Motor neuron (in vitro differentiated cells): Measurements from ENCODE around the gene SPATA12. TPM values are rescaled to one million over a fixed set of nuclear protein-coding genes. Genes with fewer than 3 reads are reported as not detected.

Experiments used
- ATAC-seq, 8 experiments: fragments of 200-7000 bp; cut with Tn5 transposase; replicated peaks in 6 of 8; 2 replicates each; pipeline ENCODE4 v1.8.0; 2021; ENCODE audit warnings: mild to moderate bottlenecking in 8 of 8, moderate library complexity in 8 of 8
- H3K27ac ChIP-seq, 2 donors: fragments of 250-450 bp; sonication (Bioruptor Pico); 2 replicates each; pipeline ENCODE4 v1.9.0; 2021; ENCODE audit warnings: antibody characterized with exemption in 2 of 2, mild to moderate bottlenecking in 2 of 2, moderate library complexity in 1 of 2
- H3K4me1 ChIP-seq, 2 donors: fragments of 250-450 bp; sonication (Bioruptor Pico); replicated peaks in 1 of 2; 2 replicates each; pipeline ENCODE4 v1.6.1; 2021; ENCODE audit warnings: antibody characterized with exemption in 2 of 2, mild to moderate bottlenecking in 2 of 2, moderate library complexity in 1 of 2
- H3K4me3 ChIP-seq, 5 donors: fragments of 250-450 bp; sonication (Bioruptor Pico); 2 replicates each; pipeline ENCODE4 v1.9.0; 2021; ENCODE audit warnings: antibody characterized with exemption in 5 of 5, mild to moderate bottlenecking in 5 of 5, moderate library complexity in 4 of 5
- WGBS, 10 experiments: fragments of 450-650 bp; shearing (Covaris generic); methylation state at CpG; one replicate each; pipeline ENCODE4 v1.0.0; 2022; 5-methylcytosine and 5-hydroxymethylcytosine counted together
- in situ Hi-C, 9 experiments: fragments of 400-800 bp; cut with MboI; loops; one replicate each; pipeline ENCODE4 v1.15.0; 2021; ENCODE audit warnings: low sequenced_read_pairs in 9 of 9, low pct_unique_long_range_greater_than_20kb in 2 of 9; ENCODE audit not compliant: unreplicated experiment in 9 of 9
- total RNA-seq, 8 experiments: library from RNA; unstranded; fragments of 300-600 nt; gene quantifications; 2 replicates each; pipeline versions ENCODE4 v1.2.3 to v1.2.4, GENCODE V29; 2022

Gene SPATA12
- total RNA-seq, 8 experiments from 2014 or later = 0.11 to 1.6 (median 0.53) TPM

DNA sequence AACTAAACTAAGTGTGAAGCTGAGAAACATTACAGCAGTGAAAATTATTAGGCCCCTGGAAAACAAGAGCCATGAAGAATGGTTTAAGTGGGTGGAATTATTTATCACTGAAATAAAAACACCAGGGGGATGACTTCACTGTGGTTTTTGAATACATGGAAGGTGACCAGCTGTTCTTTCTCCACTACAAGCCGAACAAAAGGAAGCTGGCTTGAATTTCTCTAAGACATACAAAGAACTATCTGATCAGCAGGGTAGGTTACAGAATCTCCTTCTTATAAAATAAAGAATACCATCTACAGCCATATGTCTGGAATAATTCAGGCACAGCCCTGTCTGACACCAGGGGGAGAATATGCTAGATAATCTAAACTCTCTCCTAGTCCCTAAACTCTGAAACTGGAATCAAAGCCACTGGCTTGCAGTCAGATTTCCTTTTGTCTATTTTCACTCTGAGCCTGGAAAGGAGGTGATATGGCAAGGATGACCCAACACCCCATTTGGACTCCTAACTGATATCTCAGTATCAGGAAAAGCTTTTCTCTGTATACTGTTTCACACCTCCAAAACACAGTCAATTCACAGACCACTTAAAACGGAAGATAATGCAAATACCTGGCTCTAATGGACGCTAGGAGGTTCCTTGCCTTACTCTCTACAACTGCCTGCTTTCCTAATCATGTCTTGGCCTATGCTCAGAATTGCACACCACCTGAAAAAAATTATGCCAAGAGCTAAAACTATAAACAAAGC lies 31.2 kb downstream of the SPATA12 start:
- no peak overlapping the region for H3K27ac ChIP-seq
- peak in 7 of 8 experiments; percentile 27 to 70 (median 47) for ATAC-seq
- H3K4me3 ChIP-seq = no peak overlapping the region
- WGBS, 10 experiments = 11 to 95% (median 73%) methylated on average over 1 to 3 of the region's 3 CpGs; no CpG with 5 or more reads in 2 of the 10 experiments
- no peaks in the 10 kb centered on the region for H3K4me1 ChIP-seq
- in situ Hi-C loops = no loop called here

DNA sequence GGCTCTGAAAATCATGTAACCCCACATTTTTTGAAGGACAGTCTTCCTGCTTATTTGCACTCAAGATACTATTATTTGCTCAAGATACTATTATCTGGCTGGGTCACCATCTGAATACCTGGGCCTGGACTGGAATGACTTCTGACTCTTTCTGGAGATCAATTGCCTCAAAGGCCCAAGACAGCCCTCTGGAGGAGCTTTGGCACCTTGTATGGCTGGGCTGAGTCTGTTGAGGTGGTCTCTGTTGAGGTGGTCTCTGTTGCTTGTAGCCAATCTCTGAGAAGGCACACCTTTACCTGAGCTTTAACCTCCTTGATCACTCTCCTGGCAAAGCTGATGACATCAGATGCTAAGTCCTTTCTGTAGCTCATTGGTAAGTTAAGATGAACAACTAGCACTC lies 33.0 kb downstream of the SPATA12 start:
- in situ Hi-C loops = no loop called here
- Histone ChIP-seq H3K27ac (no peak overlapping the region), H3K4me3 (no peak overlapping the region), H3K4me1 (no peaks in the 10 kb centered on the region)
- no peak for ATAC-seq

DNA sequence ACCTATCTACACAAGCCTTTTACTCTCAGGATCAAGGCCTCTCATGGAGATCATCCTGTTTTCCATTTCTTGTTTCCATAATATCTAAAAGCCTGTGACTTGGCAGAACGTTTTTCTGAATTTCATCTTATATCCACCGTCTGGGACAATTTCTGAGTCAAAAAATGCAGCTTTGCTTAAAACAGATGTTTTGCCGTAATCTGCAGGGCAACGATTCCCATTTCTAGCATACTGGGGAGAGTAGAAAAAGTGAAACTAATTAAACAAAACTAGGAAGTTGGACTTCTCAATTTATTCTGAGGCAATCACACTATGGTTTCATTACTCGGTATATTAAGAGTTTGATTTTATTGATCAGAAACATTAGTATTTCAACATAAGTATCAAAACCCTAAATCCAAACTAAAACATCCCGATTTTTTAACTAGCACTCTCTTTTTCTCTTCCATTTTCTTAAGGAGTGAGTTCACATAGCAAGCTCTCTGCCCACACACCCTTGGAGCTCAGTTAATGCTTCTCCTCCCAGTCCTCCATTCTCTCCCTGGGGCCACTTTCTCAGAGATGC lies 33.6 kb downstream of the SPATA12 start:
- no peak overlapping the region for H3K4me3 ChIP-seq
- no peaks in the 10 kb centered on the region for H3K4me1 ChIP-seq
- WGBS, 10 experiments = 10 to 95% (median 82%) methylated on average over 3 to 6 of the region's 6 CpGs; no CpG with 5 or more reads in 1 of the 10 experiments
- in situ Hi-C loops = no loop called here
- peak in 2 of 8 experiments; percentile 44 to 58 for ATAC-seq
- no peak overlapping the region for H3K27ac ChIP-seq

DNA sequence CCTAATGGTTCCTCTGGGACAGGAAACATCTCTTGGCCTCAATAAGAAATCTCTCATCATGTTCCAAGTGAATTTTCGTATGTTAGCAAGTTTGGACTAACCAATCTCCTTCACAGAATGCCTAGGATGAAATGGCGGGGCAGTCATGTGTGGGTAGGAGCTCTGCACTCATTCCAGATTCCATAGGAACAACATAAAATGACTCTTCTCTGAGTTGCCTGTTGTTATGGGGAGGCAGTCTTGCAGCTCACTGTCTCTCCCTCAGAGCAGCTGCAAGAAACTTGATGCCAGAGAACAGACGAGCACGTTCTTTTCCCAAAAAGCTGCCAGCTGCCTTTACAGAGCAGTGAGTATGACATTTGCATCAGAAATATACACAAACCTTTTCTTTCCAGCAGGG lies 34.1 kb downstream of the SPATA12 start:
- no peaks in the 10 kb centered on the region for H3K4me1 ChIP-seq
- WGBS, 10 experiments = 42 to 100% (median 72%) methylated on average over 1 to 4 of the region's 4 CpGs; no CpG with 5 or more reads in 4 of the 10 experiments
- ATAC-seq = peak in 3 of 8 experiments; percentile 22 to 49 (median 44)
- no peak overlapping the region for H3K27ac ChIP-seq
- no peak overlapping the region for H3K4me3 ChIP-seq
- in situ Hi-C loops = no loop called here

DNA sequence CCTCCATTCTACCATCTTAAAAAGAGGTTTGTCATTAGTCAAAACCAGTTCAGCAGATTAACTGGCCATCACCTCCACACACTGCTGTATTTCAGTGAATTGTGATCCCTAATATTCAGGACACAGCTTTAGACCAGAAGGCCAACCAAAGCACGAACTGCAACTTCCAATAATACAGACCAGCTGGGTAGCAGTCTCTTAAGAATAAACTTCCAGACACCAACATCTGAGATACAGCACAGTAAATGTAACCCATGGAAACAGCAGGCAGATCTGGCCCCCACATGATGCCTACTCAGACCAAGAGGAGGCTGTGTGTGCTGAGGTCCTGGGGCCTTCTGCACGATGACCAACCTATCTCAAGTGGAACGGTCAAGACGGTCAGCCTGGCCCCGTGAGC lies 34.9 kb downstream of the SPATA12 start:
- in situ Hi-C loops = no loop called here
- WGBS, 10 experiments = 20 to 100% (median 87%) methylated on average over 1 to 3 of the region's 5 CpGs; no CpG with 5 or more reads in 4 of the 10 experiments
- Histone ChIP-seq H3K4me3 (no peak overlapping the region), H3K27ac (no peak overlapping the region), H3K4me1 (no peaks in the 10 kb centered on the region)
- no peak for ATAC-seq

DNA sequence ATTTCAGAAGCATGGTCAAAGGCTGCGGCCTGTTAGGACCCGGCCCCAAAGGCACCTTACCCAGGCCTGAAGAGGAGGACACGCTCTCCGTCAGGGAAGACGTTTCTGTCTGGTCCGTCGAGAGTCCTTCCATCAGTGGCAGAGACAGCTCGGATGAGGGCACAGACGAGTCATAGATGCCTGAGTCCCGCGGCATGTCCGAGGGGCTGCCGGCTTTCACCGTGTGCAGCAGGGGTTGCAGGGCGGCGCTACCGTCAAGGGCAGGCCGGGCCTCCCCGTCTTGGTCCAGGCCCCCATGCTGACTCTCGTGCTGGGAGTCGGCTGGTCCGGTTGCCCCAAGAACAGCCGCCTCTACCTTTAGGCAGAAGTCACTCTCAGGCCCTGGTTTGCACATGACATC lies 37.1 kb downstream of the SPATA12 start:
- Histone ChIP-seq H3K4me3 (no peak overlapping the region), H3K4me1 (no peaks in the 10 kb centered on the region), H3K27ac (no peak overlapping the region)
- no peak for ATAC-seq
- in situ Hi-C loops = no loop called here
- WGBS, 10 experiments = 91 to 96% (median 93%) methylated on average over 3 to 4 of the region's 23 CpGs; no CpG with 5 or more reads in 7 of the 10 experiments

DNA sequence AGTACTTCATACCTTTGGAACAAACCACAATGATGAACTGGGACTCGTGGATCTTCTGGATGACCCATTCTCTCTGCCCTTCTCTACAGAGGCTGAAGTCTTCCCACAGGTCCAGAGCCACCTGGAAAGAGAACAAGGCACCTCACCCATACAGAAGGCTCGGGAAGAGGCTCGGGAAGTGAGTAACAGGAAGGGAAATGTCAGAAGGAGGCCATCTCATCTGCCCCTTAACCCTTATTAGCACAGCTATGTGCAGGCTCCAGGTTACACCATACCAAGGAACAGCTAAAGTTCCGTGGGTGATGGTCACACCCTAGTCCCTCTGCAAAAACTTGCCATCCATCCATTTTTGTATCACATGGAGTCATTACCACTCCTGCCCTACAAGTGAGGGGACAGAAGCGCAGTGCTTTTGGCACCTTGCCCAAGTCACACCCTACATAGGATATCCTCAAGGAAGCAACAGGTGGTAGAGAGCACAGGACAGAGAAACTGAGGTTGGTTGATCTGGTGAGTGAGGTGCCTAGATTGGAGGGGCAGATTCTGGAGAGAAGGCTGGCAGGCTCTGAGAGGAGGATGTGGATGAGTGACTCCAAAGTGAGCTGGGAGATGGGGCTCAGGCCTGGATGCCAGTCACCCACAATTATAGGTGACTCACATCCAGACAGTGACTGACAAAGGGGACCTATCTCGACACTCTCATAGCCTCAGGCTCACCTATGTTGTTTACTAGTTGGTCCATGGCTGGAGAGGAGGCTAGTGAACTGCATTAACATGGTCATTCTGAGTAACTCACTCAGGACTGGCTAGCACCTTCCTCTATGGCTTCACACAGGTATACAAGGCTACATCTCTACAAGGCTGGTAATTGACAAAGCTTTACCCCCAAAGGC lies 38.2 kb downstream of the SPATA12 start:
- in situ Hi-C loops = no loop called here
- ATAC-seq = no peak
- Histone ChIP-seq H3K4me1 (no peaks in the 10 kb centered on the region), H3K4me3 (no peak overlapping the region), H3K27ac (no peak overlapping the region)
- WGBS, 10 experiments = 44 to 100% (median 97%) methylated on average over 1 to 3 of the region's 6 CpGs

DNA sequence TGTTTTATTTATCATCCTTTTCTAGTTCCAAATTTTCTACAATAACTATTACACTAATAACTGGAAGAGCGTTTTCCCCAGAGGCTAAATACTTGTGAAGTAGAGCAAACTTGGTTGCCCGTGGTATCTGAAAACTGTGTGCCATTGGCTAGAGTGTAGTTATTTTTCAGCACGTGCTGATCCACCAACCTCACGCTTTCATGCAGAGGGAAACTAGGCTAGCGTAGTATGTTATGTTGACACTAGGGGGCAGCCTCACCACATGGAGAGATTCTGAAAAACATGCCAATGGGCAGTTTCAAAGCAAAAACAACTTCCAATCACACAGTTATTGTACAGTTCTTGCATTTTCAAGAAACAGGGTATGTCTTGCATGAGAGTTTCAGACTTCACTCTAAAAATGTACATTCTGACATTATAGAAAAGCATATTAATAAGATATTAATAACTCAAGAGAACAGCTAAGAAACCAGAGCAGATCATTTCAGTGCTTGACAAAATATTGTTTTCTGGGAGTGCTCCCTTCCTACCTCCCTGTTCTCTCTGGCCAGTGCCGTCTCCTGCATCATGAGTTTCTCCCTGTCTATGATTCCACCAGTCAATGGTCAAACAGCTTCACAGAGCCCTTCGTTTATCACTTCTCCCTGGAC lies 39.7 kb downstream of the SPATA12 start:
- peak overlapping the region in 1 of 5 donors; percentile 13 for H3K4me3 ChIP-seq
- in situ Hi-C loops = no loop called here
- WGBS, 10 experiments = 0 to 33% (median 10%) methylated on average over 1 to 6 of the region's 7 CpGs
- peak; percentile 68 to 90 (median 82) for ATAC-seq
- no peaks in the 10 kb centered on the region for H3K4me1 ChIP-seq
- H3K27ac ChIP-seq = no peak overlapping the region

DNA sequence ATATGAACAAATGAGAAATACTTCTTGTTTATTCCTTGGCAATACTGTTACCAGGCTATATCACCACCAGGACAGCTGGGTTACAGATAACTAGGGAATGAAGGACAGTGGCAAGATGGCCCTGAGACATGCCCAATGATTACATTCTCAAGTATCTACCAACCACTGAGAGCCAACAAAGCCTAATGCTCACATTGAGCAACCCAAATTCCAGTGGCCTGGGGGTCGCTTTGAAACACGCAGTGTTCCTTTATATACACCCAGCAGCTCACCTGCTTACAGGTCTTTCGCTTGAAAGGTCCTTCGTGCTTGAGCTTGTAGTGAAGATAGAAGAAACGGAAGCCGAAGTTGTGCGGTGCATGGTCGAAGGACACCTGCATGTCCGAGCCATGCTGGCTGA lies 45.1 kb downstream of the SPATA12 start:
- no peak for ATAC-seq
- Histone ChIP-seq H3K4me1 (no peaks in the 10 kb centered on the region), H3K4me3 (no peak overlapping the region), H3K27ac (no peak overlapping the region)
- WGBS, 10 experiments = 83 to 100% (median 96%) methylated on average over 1 to 9 of the region's 9 CpGs; no CpG with 5 or more reads in 4 of the 10 experiments
- in situ Hi-C loops = no loop called here

DNA sequence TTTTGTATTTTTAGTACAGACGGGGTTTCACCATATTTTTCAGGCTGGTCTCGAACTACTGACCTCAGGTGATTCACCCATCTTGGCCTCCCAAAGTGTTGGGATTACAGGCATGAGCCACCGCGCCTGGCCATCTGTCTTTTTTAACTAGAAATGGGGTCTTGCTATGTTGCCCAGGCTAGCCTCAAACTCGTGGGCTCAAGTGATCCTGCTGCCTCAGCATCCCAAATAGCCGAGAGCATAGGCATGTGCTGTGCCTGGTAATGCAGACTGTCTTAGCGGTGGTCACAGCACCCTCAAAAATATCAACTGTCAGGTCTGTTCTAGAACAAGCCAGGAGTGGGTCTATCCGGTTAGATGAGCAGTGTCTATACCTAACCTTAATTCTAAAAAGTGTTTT lies 48.2 kb downstream of the SPATA12 start:
- 80 to 100% (median 100%) methylated on average over 1 to 6 of the region's 8 CpGs; no CpG with 5 or more reads in 1 of the 10 experiments for WGBS, 10 experiments
- no peak overlapping the region for H3K4me3 ChIP-seq
- ATAC-seq = no peak
- in situ Hi-C loops = no loop called here
- H3K27ac ChIP-seq = no peak overlapping the region
- no peaks in the 10 kb centered on the region for H3K4me1 ChIP-seq

DNA sequence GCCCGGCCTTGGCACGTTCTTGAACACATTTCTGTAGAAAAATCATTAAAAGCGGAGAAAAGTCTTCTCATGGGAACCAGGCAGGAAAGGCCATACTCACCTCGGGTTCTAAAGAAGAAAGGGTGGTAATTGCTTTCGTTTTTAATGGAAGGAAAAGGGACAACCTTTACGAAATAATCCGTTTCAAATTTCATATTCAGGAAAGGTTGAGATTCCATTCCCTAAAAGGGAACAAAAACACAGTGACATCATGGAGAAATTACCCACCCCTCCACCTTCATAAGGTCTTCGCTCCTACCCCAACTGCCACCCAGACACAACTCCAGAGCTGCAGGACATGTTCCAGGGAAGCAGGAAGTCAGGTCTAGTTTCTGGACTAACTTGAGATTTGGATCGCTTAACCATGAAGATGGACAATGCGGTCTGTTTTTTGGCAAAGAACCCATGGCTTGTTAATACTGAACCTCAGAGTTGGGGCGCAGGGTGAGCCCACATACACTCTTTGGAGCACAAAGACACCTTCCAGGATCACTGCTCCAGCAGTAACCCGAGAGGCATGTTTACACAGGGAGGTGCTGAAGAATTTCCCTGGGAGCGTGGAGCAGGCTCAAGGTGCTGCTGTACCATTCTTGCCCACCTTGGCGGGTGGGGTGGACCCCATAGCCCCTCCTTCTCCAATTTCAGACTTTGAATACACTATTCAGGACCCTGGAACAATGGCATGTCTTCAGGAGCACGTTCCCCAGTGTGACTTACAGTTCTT lies 49.2 kb downstream of the SPATA12 start:
- no peak for ATAC-seq
- 76 to 100% (median 87%) methylated on average over 1 to 9 of the region's 15 CpGs; no CpG with 5 or more reads in 1 of the 10 experiments for WGBS, 10 experiments
- in situ Hi-C loops = no loop called here
- H3K4me3 ChIP-seq = no peak overlapping the region
- H3K4me1 ChIP-seq = no peaks in the 10 kb centered on the region
- H3K27ac ChIP-seq = no peak overlapping the region

DNA sequence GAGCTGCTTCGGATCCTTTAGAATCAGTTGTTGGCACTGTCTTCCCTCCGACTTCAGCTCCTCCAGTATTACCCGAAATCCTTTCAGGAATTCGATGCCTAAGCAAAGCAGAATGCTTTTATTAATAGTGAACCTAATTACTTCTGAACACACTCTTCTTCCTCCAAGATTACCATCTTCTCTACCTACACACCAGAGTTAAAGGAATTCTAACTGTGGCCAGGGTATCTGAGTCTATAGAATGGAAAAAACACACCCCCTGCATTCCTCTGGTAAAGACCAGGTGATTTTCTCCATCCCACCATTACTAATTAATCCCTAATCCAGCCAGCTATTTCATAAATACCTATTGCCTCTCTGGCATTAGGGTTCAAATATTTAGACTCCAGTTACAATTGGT lies 49.8 kb downstream of the SPATA12 start:
- WGBS, 10 experiments = 67 to 92% (median 87%) methylated on average over 2 to 4 of the region's 4 CpGs; no CpG with 5 or more reads in 4 of the 10 experiments
- H3K4me1 ChIP-seq = no peaks in the 10 kb centered on the region
- H3K4me3 ChIP-seq = no peak overlapping the region
- no peak for ATAC-seq
- in situ Hi-C loops = no loop called here
- H3K27ac ChIP-seq = no peak overlapping the region
